Measurements from ENCODE around the gene SEMA3G.
A peak's percentile ranks its signal among the peaks of the same experiment; 100 is the strongest.

SEMA3G gene

DNA sequence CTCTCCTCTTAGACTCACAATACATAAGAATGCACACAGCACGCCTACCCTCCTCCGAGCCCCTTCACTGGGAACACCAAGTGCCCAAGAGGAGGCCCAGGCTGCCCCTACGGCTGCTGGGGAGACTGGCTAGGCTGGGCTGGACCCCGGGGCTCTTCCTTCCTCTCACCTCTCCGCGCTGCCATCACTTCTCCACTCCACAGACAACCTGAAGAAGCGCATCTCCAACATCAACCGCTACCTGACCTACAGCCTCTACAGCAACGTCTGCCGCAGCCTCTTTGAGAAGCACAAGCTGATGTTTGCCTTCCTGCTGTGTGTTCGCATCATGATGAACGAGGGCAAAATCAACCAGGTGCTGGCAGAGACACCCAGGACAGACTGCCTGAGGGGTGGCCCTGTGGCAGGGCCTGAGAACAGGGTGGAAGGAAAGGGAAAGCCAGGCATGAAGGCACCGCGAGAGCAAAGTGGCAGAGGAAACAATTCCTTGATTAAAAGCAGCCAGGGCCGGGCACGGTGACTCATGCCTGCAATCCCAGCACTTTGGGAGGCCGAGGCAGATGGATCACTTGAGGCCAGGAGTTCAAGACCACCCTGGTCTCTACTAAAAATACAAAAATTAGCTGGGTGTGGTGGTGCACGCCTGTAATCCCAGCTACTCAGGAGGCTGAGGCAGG lies 51.6 kb downstream of the SEMA3G start:
- in situ Hi-C loops (cut with HindIII; ENCODE audit: low pct_ligation_motif_present, low sequenced_read_pairs) = no loop called here
- no peaks in the 10 kb centered on the region for H3K27me3 ChIP-seq (replicated peaks)
- H3K27ac ChIP-seq = no peak overlapping the region
- no peak overlapping the region for H3K4me3 ChIP-seq (ENCODE audit: low read depth, low read length)
- no peak for DNase-seq
- TF ChIP-seq CTCF (IDR thresholded peaks at IDR 0.05; ENCODE audit: low read depth, low read length, missing control alignments) = no peak
- H3K36me3 ChIP-seq (replicated peaks) = no peaks in the 10 kb centered on the region

GRCh38 chr3:52392216-52392930 lies 52.5 kb downstream of the SEMA3G start:
- Histone ChIP-seq H3K36me3 (replicated peaks) (no peaks in the 10 kb centered on the region), H3K4me3 (ENCODE audit: low read depth, low read length) (no peak overlapping the region), H3K27me3 (replicated peaks) (no peaks in the 10 kb centered on the region), H3K27ac (no peak overlapping the region)
- DNase-seq = no peak
- in situ Hi-C loops (cut with HindIII; ENCODE audit: low pct_ligation_motif_present, low sequenced_read_pairs) = no loop called here
- TF ChIP-seq CTCF (IDR thresholded peaks at IDR 0.05; ENCODE audit: low read depth, low read length, missing control alignments) = no peak

DNA sequence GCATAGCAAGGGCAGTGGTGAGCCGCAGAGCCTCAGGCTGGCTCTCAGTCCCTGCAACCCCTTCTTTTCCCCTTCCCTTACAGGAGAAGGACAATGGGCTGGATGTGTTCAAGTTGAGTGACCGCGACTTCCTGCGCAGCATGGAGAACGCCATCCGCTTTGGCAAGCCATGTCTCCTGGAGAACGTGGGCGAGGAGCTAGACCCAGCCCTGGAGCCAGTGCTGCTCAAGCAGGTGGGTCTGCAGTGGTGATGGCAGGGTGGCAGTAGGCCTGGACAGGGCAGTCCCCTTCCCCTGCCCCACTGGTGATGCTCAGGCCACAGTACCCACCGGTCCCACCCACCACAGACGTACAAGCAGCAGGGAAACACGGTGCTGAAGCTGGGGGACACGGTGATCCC lies 53.8 kb downstream of the SEMA3G start:
- H3K27ac ChIP-seq = no peak overlapping the region
- no peak overlapping the region for H3K4me3 ChIP-seq (ENCODE audit: low read depth, low read length)
- no peak for TF ChIP-seq CTCF (IDR thresholded peaks at IDR 0.05; ENCODE audit: low read depth, low read length, missing control alignments)
- H3K27me3 ChIP-seq (replicated peaks) = no peaks in the 10 kb centered on the region
- no peaks in the 10 kb centered on the region for H3K36me3 ChIP-seq (replicated peaks)
- in situ Hi-C loops (cut with HindIII; ENCODE audit: low pct_ligation_motif_present, low sequenced_read_pairs) = no loop called here
- DNase-seq = no peak

GRCh38 chr3:52388933-52389332 lies 56.0 kb downstream of the SEMA3G start:
- Histone ChIP-seq H3K27ac (no peak overlapping the region), H3K36me3 (replicated peaks) (no peaks in the 10 kb centered on the region), H3K27me3 (replicated peaks) (no peaks in the 10 kb centered on the region), H3K4me3 (ENCODE audit: low read depth, low read length) (no peak overlapping the region)
- DNase-seq = no peak
- in situ Hi-C loops (cut with HindIII; ENCODE audit: low pct_ligation_motif_present, low sequenced_read_pairs) = no loop called here
- peak; percentile 24 for TF ChIP-seq CTCF (IDR thresholded peaks at IDR 0.05; ENCODE audit: low read depth, low read length, missing control alignments)

DNA sequence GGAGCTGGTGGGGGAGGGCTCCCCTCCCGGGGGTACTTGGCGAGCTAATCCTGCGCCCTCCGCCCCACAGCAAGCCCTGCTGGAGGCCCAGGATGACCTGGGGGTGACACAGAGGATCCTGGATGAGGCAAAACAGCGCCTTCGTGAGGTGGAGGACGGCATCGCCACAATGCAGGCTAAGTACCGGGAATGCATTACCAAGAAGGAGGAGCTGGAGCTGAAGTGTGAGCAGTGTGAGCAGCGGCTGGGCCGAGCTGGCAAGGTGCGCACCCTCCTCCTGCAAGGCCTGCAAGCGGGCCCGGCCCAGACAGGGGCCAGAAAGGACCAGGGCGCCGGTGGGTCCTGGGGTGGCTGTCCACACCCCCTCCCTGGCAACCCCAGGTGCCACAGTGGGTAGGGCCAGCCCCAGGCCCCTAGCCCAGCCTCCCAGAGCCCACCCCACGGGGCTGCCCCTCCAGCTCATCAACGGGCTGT lies 56.5 kb downstream of the SEMA3G start:
- in situ Hi-C loops (cut with HindIII; ENCODE audit: low pct_ligation_motif_present, low sequenced_read_pairs) = no loop called here
- peak; percentile 25 for TF ChIP-seq CTCF (IDR thresholded peaks at IDR 0.05; ENCODE audit: low read depth, low read length, missing control alignments)
- DNase-seq = no peak
- Histone ChIP-seq H3K36me3 (replicated peaks) (no peaks in the 10 kb centered on the region), H3K4me3 (ENCODE audit: low read depth, low read length) (no peak overlapping the region), H3K27me3 (replicated peaks) (no peaks in the 10 kb centered on the region), H3K27ac (no peak overlapping the region)

Measured in brain microvascular endothelial cell (primary cell).